Heart right ventricle (tissue), 16 donors: ENCODE measurements around the gene CRYL1. TPM values are rescaled to one million over a fixed set of nuclear protein-coding genes. Genes with fewer than 3 reads are reported as not detected.

Source experiments
- ATAC-seq, 8 donors: fragments of 200-7000 bp; cut with Tn5 transposase; one replicate each; pipeline ENCODE4 v1.9.1; 2020; ENCODE audit warnings: mild to moderate bottlenecking in 8 of 8, moderate library complexity in 8 of 8, moderate number of reproducible peaks in 1 of 8
- DNase-seq, 2 donors: peaks; one replicate each; pipeline ENCODE4 v3.0.0-alpha.2; 2020
- H3K27ac ChIP-seq, 10 donors: fragments of 200-600 bp; sonication (generic) in 2 of 10; one replicate each; pipeline versions ENCODE4 v1.5.0 to v1.8.0; 2020 to 2022; ENCODE audit warnings: mild to moderate bottlenecking in 3 of 10
- H3K27me3 ChIP-seq, 7 donors: fragments of 200-600 bp; one replicate each; pipeline ENCODE4 v1.8.0; 2021 to 2022; ENCODE audit warnings: mild to moderate bottlenecking in 2 of 7
- H3K36me3 ChIP-seq, 9 donors: fragments of 200-600 bp; sonication (generic) in 1 of 9; one replicate each; pipeline versions ENCODE4 v1.5.0 to v1.8.0; 2020 to 2022; ENCODE audit warnings: mild to moderate bottlenecking in 2 of 9
- H3K4me1 ChIP-seq, 9 donors: fragments of 200-600 bp; sonication (generic) in 1 of 9; one replicate each; pipeline versions ENCODE4 v1.5.0 to v1.8.0; 2020 to 2022; ENCODE audit warnings: mild to moderate bottlenecking in 4 of 9
- H3K4me3 ChIP-seq, 10 donors: fragments of 200-600 bp; sonication (generic) in 2 of 10; one replicate each; pipeline versions ENCODE4 v1.5.0 to v1.8.0; 2020 to 2022; ENCODE audit warnings: mild to moderate bottlenecking in 7 of 10, moderate library complexity in 2 of 10
- H3K9me3 ChIP-seq, 11 donors: fragments of 200-600 bp in 10 of 11; sonication (generic) in 2 of 11; one replicate each; pipeline versions ENCODE4 v1.5.0 to v1.8.0; 2013 to 2022; ENCODE audit warnings: mild to moderate bottlenecking in 2 of 11, control low read depth in 1 of 11, moderate library complexity in 1 of 11
- WGBS, 2 donors: extraction: QIAGEN DNeasy Blood & Tissue Kit; methylation state at CpG; one replicate each; pipeline ENCODE4 v1.1.7; 2013; ENCODE audit warnings: inconsistent platforms in 1 of 2; 5-methylcytosine and 5-hydroxymethylcytosine counted together
- intact Hi-C, 10 donors: fragments of 100-400 bp; cut with DNase I; formaldehyde crosslinking; loops; one replicate each; pipeline versions ENCODE4 v1.11.1 to v1.14.2; 2022
- polyA plus RNA-seq, 2 donors: library from polyadenylated mRNA; stranded (reverse); fragments of 200-250 nt; gene quantifications; one replicate each; pipeline ENCODE4 v1.2.3, GENCODE V29; 2013
- total RNA-seq, 10 donors: library from RNA; stranded (reverse); fragmentation: NEBNext Ultra II Directional in 3 of 10; extraction: Animal tissue kit (Norgen Biotek cat#: 25700) in 3 of 10; gene quantifications; one replicate each; pipeline versions ENCODE4 v1.2.1 to v1.2.4, GENCODE V29; 2021 to 2023
- TF ChIP-seq, protein P1 (sequence below), 9 donors: fragments of 200-600 bp; sonication (generic) in 2 of 9; IDR thresholded peaks; one replicate each; pipeline versions ENCODE4 v1.5.0 to v1.8.0; 2021 to 2022; ENCODE audit warnings: antibody characterized with exemption in 9 of 9, mild to moderate bottlenecking in 5 of 9, moderate library complexity in 1 of 9
- donor health status: Arrhythmogenic right ventricular cardiomyopathy.
- donor health status: ischemic (EF 13 %, LVEDD 7.1; RV severe dilation, severe dysfunction).
- donor health status: healthy with polysubstance abuse.
- donor health status: DM: no; HTN: yes; CAD: no.
- donor health status: DM: no; HTN: no; CAD: no.
- donor health status: ischemic (EF 25% LVEDD 6.9; RV normal size, moderate dysfunction).
- donor health status: ischemic (EF 25% LVEDD 5.7; RV mildly dilated, moderate dysfunction).
- donor health status: healthy.
- donor health status: DM: yes; HTN: yes; CAD: no.
- donor health status: Ischemic cardiomyopathy.
- donor health status: ischemic (EF 35%, LVEDD 5.7; RV mildly dilated, moderate dysfunction).
- donor health status: nonischemic (EF 11% LVEDD 7.7; RV severe dilation, severe dysfunction).
- donor health status: DM: yes; HTN: yes; CAD: no.
- donor health status: PGD.
- donor health status: ischemic (EF 29% LVEDD 5.4; RV normal size, mild dysfunction).
- donor health status: nonischemic (EF 23%, LVEDD 6.1; RV moderate dilation, normal function).

Gene CRYL1
- total and polyA plus RNA-seq, 12 donors: 10.1 to 27.3 (median 23.2) TPM

DNA sequence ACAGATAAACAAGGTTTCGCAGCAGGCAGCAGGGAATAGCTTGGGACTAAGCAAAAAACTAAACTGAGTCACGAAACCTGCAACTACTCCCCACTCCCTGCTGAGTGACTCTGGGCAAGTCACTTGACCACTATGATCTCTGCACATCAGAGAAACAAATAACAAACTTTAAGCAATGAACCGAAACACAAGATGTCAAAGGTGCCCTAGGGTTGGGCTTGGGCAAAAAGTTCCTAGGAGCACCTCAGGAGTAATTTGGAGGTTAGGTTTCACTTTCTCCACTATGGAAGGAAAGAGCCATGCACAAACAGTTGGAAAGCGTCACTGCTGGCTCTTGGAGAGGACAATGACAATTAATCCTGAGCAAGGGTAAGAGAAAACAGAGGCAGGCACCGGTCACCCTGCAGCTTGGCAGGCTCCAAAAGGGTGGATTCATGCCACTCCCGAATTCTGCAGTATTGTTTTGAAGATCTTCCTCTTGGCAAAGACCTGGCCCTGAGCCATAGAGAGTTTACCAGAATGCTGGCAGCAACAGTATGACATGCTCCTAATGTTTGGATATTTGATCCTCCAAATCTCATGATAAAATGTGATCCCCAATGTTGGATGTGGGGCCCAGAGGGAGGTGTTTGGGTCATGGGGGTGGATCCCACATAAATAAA, 60.3 kb downstream of the CRYL1 start:
- no peaks in the 10 kb centered on the region for H3K9me3 ChIP-seq
- H3K4me1 ChIP-seq: peaks cover 2 to 40% (median 25%) of the 10 kb centered on the region in 9 donors
- ATAC-seq (peak in 6 of 8 donors; percentile 42 to 60 (median 46)), DNase-seq (no peak)
- intact Hi-C loops: loop anchor here in 1 of 10 donors (5.0 kb wide), 1 partner anchor 268 kb away; no protein-coding TSS in a partner anchor
- H3K27ac ChIP-seq: peak overlapping the region in 9 of 10 donors; percentile 1 to 83 (median 65)
- 30 to 32% methylated on average over 6 of the region's 6 CpGs for WGBS, 2 donors
- peaks cover 0 to 4% (median 0%) of the 10 kb centered on the region in 9 donors for H3K36me3 ChIP-seq
- H3K4me3 ChIP-seq: peak overlapping the region in 2 of 10 donors; percentile 10
- H3K27me3 ChIP-seq: no peaks in the 10 kb centered on the region
- TF ChIP-seq, protein P1, sequence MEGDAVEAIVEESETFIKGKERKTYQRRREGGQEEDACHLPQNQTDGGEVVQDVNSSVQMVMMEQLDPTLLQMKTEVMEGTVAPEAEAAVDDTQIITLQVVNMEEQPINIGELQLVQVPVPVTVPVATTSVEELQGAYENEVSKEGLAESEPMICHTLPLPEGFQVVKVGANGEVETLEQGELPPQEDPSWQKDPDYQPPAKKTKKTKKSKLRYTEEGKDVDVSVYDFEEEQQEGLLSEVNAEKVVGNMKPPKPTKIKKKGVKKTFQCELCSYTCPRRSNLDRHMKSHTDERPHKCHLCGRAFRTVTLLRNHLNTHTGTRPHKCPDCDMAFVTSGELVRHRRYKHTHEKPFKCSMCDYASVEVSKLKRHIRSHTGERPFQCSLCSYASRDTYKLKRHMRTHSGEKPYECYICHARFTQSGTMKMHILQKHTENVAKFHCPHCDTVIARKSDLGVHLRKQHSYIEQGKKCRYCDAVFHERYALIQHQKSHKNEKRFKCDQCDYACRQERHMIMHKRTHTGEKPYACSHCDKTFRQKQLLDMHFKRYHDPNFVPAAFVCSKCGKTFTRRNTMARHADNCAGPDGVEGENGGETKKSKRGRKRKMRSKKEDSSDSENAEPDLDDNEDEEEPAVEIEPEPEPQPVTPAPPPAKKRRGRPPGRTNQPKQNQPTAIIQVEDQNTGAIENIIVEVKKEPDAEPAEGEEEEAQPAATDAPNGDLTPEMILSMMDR (IDR thresholded peaks at IDR 0.05): no peak

DNA sequence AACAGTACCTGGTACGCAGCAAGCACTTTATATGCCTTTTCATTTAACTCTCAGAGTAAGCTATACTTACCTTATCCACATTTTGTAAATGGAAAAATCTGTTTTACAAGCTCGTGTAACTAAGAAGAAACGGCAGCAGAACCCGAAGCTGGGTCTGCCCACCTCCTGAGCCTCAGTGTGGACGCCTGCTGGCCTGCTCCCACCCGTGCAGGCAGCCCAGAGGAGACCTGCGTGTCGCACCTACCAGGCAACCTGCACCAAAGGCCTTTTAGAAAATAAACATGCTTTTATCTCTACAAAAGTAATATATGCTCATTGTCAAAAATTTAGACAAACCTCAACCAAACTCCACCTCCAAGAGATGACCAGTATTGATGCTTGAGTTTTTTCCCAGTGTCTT, 62.7 kb downstream of the CRYL1 start:
- DNase-seq (peak in 1 of 2 donors; percentile 34), ATAC-seq (peak in 4 of 8 donors; percentile 36 to 59 (median 48))
- no peaks in the 10 kb centered on the region for H3K27me3 ChIP-seq
- peak overlapping the region; percentile 0 to 83 (median 78) for H3K27ac ChIP-seq
- no peaks in the 10 kb centered on the region for H3K9me3 ChIP-seq
- H3K36me3 ChIP-seq: no peaks in the 10 kb centered on the region
- H3K4me3 ChIP-seq: no peak overlapping the region
- intact Hi-C loops: no loop called here
- WGBS, 2 donors: 51 to 61% methylated on average over 8 of the region's 8 CpGs
- TF ChIP-seq, protein P1 (IDR thresholded peaks at IDR 0.05): peak in 2 of 9 donors; percentile 17 to 27
- peaks cover 2 to 48% (median 29%) of the 10 kb centered on the region in 9 donors for H3K4me1 ChIP-seq

DNA sequence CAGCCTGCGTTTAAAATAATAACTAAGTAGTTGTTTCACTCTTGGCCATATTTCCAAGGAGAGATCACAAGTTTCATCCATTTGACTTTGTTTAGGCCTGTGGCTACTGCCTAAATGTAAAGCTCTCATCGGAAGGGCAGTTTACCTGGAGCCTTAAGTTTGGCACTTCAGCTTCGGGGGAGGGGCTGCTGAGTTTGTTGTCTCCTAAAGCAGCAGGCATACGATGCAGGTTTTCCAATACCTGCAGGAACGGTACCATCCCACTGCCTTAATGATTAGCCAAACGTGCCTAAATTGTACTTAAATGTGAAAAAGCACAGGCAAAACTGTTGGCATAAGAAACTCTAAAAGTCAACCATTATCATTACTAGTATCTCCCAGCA, 63.1 kb downstream of the CRYL1 start:
- H3K27me3 ChIP-seq: no peaks in the 10 kb centered on the region
- peaks cover 2 to 52% (median 33%) of the 10 kb centered on the region in 9 donors for H3K4me1 ChIP-seq
- peak overlapping the region; percentile 0 to 83 (median 78) for H3K27ac ChIP-seq
- DNase-seq (no peak), ATAC-seq (peak in 4 of 8 donors; percentile 7 to 19 (median 11))
- WGBS, 2 donors: 36 to 57% methylated on average over 6 of the region's 6 CpGs
- H3K4me3 ChIP-seq: no peak overlapping the region
- H3K36me3 ChIP-seq: no peaks in the 10 kb centered on the region
- TF ChIP-seq, protein P1 (IDR thresholded peaks at IDR 0.05): no peak
- H3K9me3 ChIP-seq: no peaks in the 10 kb centered on the region
- intact Hi-C loops: no loop called here

DNA sequence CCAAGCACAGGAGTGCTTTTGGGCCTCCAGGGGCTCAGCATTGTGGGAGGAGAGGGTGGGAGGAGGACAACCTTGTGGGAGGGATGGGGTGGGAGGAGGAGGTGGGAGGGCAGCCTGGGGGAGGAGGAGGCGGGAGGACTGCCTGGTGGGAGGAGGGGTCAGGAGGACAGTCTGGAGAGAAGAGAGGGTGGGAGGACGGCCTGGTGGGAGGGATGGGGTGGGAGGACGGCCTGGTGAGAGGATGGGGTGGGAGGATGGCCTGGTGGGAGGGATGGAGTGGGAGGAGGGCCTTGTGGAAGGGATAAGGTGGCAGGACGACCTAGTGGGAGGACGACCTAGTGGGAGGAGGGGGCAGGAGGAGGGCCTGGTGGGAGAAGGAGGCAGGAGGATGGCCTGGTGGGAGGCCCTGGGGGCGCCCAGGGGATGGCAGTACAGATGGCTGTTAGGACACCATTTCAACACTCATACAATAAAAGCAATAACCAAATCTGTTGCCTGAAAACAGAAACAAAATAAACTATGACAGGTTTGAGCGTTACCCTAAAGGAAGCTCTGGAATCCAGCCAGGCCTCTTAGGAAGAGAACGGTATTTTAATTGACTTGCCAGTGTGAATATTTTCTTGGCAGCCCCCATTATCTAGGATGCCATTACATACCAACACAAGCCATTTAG, 63.7 kb downstream of the CRYL1 start:
- H3K4me3 ChIP-seq: no peak overlapping the region
- H3K9me3 ChIP-seq: no peaks in the 10 kb centered on the region
- H3K4me1 ChIP-seq: peaks cover 2 to 57% (median 38%) of the 10 kb centered on the region in 9 donors
- no peaks in the 10 kb centered on the region for H3K36me3 ChIP-seq
- ATAC-seq (peak; percentile 64 to 85 (median 80)), DNase-seq (peak; percentile 30 to 79)
- H3K27me3 ChIP-seq: no peaks in the 10 kb centered on the region
- TF ChIP-seq, protein P1 (IDR thresholded peaks at IDR 0.05): no peak
- WGBS, 2 donors: 27 to 39% methylated on average over 7 to 8 of the region's 8 CpGs
- intact Hi-C loops: no loop called here
- H3K27ac ChIP-seq: peak overlapping the region; percentile 0 to 83 (median 78)
